NT2/D1 (cell line): ENCODE measurements around the gene CD7.

Experiments
- SUZ12 ChIP-seq: IDR thresholded peaks from 2 replicates; pipeline ENCODE4 v1.6.1; 2011; ENCODE audit not compliant: insufficient read length, insufficient read depth; ENCODE audit errors: extremely low read depth
- YY1 ChIP-seq: IDR thresholded peaks from 2 replicates; pipeline ENCODE4 v1.6.1; 2011; ENCODE audit not compliant: insufficient read length, insufficient read depth
- ZNF274 ChIP-seq: IDR thresholded peaks from 2 replicates; pipeline ENCODE4 v1.6.1; 2011; ENCODE audit warnings: mild to moderate bottlenecking, low read depth, low read length

GRCh38 chr17:82318772-82319606, 1.6 kb upstream of the CD7 start:
- TF ChIP-seq ZNF274 (no peak), YY1 (no peak), SUZ12 (no peak)
